Raji (cell line): ENCODE results near the gene KCNJ9.

Experiments used
- POLR2A ChIP-seq: IDR thresholded peaks from 2 replicates; pipeline ENCODE4 v1.6.1; 2011; ENCODE audit warnings: low read depth, low read length, control low read depth; ENCODE audit not compliant: insufficient read depth

Gene KCNJ9

GRCh38 chr1:160081261-160081936 is at the start of gene KCNJ9:
Gene KCNJ9 (plus strand): TSS chr1:160081538. CDS start chr1:160084031, 2,493 bp downstream.
- no peak for TF ChIP-seq POLR2A

- TF ChIP-seq POLR2A: no peak
Observed at GRCh38 chr1:160032165-160032820, 49.0 kb upstream of the KCNJ9 start.

- TF ChIP-seq POLR2A: no peak
Observed at GRCh38 chr1:160040476-160040875, 40.9 kb upstream of the KCNJ9 start.

- no peak for TF ChIP-seq POLR2A
Observed at GRCh38 chr1:160043543-160043942, 37.8 kb upstream of the KCNJ9 start.

GRCh38 chr1:160045653-160046052 is 35.7 kb upstream of the KCNJ9 start:
- no peak for TF ChIP-seq POLR2A

GRCh38 chr1:160046494-160047110 is 34.7 kb upstream of the KCNJ9 start:
- no peak for TF ChIP-seq POLR2A

GRCh38 chr1:160047111-160047991 is 34.0 kb upstream of the KCNJ9 start:
- no peak for TF ChIP-seq POLR2A

GRCh38 chr1:160048335-160048734 is 33.0 kb upstream of the KCNJ9 start:
- TF ChIP-seq POLR2A: no peak

- no peak for TF ChIP-seq POLR2A
Observed at GRCh38 chr1:160049101-160049500, 32.2 kb upstream of the KCNJ9 start.

- no peak for TF ChIP-seq POLR2A
Observed at GRCh38 chr1:160050619-160051018, 30.7 kb upstream of the KCNJ9 start.

GRCh38 chr1:160052936-160053335 is 28.4 kb upstream of the KCNJ9 start:
- no peak for TF ChIP-seq POLR2A

- TF ChIP-seq POLR2A: no peak
Observed at GRCh38 chr1:160053548-160054365, 27.6 kb upstream of the KCNJ9 start.

- no peak for TF ChIP-seq POLR2A
Observed at GRCh38 chr1:160056648-160057169, 24.6 kb upstream of the KCNJ9 start.

GRCh38 chr1:160058087-160058486 is 23.3 kb upstream of the KCNJ9 start:
- TF ChIP-seq POLR2A: no peak
